ENCODE data around the gene NCOR2. TPM values are rescaled to one million over a fixed set of nuclear protein-coding genes. Genes with fewer than 3 reads are reported as not detected.

The NCOR2 gene
- total RNA-seq, 4 donors from 2014 or later, result 72.1 to 460 (median 119) TPM

GRCh38 chr12:124610021-124610612 lies 42.7 kb upstream of the NCOR2 start:
- 76 to 100% methylated on average over 1 to 9 of the region's 9 CpGs for WGBS, 2 donors (ENCODE audit: low coverage in 1 of 2)
- intact Hi-C loops (cut with DNase I; ENCODE audit: low total_unique reads), result no loop called here
- TF ChIP-seq POLR2AphosphoS5 (IDR thresholded peaks at IDR 0.05) (no peak), POLR2A (IDR thresholded peaks at IDR 0.05) (no peak), CTCF (IDR thresholded peaks at IDR 0.05) (no peak), EP300 (IDR thresholded peaks at IDR 0.05; ENCODE audit: low read depth) (no peak)
- Histone ChIP-seq H3K27ac (no peak overlapping the region), H3K36me3 (no peaks in the 10 kb centered on the region), H3K4me1 (peaks cover 17 to 41% (median 38%) of the 10 kb centered on the region in 4 donors), H3K4me3 (no peak overlapping the region), H3K27me3 (no peaks in the 10 kb centered on the region), H3K9me3 (no peaks in the 10 kb centered on the region)
- DNase-seq, result no peak
- in situ Hi-C loops (cut with MboI; ENCODE audit: low pct_ligation_motif_present in 1 of 4, low pct_unique_long_range_greater_than_20kb in 1 of 4, low sequenced_read_pairs in 3 of 4), result no loop called here

- Histone ChIP-seq H3K9me3 (no peaks in the 10 kb centered on the region), H3K4me1 (peaks cover 22 to 49% (median 45%) of the 10 kb centered on the region in 4 donors), H3K27ac (peak overlapping the region; percentile 82 to 86 (median 84)), H3K27me3 (no peaks in the 10 kb centered on the region), H3K36me3 (no peaks in the 10 kb centered on the region), H3K4me3 (peak overlapping the region in 1 of 4 donors; percentile 1)
- 19 to 51% methylated on average over 13 to 32 of the region's 32 CpGs for whole genome bisulfite sequencing, 2 donors (ENCODE audit: low coverage in 1 of 2)
- TF ChIP-seq CTCF (IDR thresholded peaks at IDR 0.05) (no peak), EP300 (IDR thresholded peaks at IDR 0.05; ENCODE audit: low read depth) (peak; percentile 52), POLR2AphosphoS5 (IDR thresholded peaks at IDR 0.05) (peak; percentile 83 to 93 (median 92)), POLR2A (IDR thresholded peaks at IDR 0.05) (no peak)
- peak; percentile 98 for DNase-seq
- in situ Hi-C loops (cut with MboI; ENCODE audit: low pct_ligation_motif_present in 1 of 4, low pct_unique_long_range_greater_than_20kb in 1 of 4, low sequenced_read_pairs in 3 of 4) (no loop called here), intact Hi-C loops (cut with DNase I; ENCODE audit: low total_unique reads) (no loop called here)
Measured at GRCh38 chr12:124609041-124609989, 41.9 kb upstream of the NCOR2 start.

GRCh38 chr12:124608450-124608870 lies 41.0 kb upstream of the NCOR2 start:
- intact Hi-C loops (cut with DNase I; ENCODE audit: low total_unique reads), result no loop called here
- no peaks in the 10 kb centered on the region for H3K9me3 ChIP-seq
- in situ Hi-C loops (cut with MboI; ENCODE audit: low pct_ligation_motif_present in 1 of 4, low pct_unique_long_range_greater_than_20kb in 1 of 4, low sequenced_read_pairs in 3 of 4), result no loop called here
- H3K27ac ChIP-seq, result peak overlapping the region; percentile 82 to 86 (median 84)
- peak; percentile 46 for DNase-seq
- H3K4me1 ChIP-seq, result peaks cover 28 to 55% (median 53%) of the 10 kb centered on the region in 4 donors
- peak overlapping the region in 1 of 4 donors; percentile 1 for H3K4me3 ChIP-seq
- TF ChIP-seq EP300 (IDR thresholded peaks at IDR 0.05; ENCODE audit: low read depth), result no peak
- TF ChIP-seq POLR2AphosphoS5 (IDR thresholded peaks at IDR 0.05), result no peak
- TF ChIP-seq POLR2A (IDR thresholded peaks at IDR 0.05), result no peak
- TF ChIP-seq CTCF (IDR thresholded peaks at IDR 0.05), result no peak
- whole genome bisulfite sequencing, 2 donors (ENCODE audit: low coverage in 1 of 2), result 45 to 50% methylated on average over 4 to 10 of the region's 10 CpGs
- H3K36me3 ChIP-seq, result no peaks in the 10 kb centered on the region
- H3K27me3 ChIP-seq, result no peaks in the 10 kb centered on the region

Measured in transverse colon (tissue), 4 donors.